Ishikawa (cell line): ENCODE data around the gene METTL2B.

Experiments
- CEBPB ChIP-seq: IDR thresholded peaks from 2 replicates; pipeline ENCODE4 v1.6.1; 2012
- CREB1 ChIP-seq: IDR thresholded peaks from 2 replicates; pipeline ENCODE4 v1.6.1; 2012; ENCODE audit warnings: low read depth
- EGR1 ChIP-seq: IDR thresholded peaks from 2 replicates; pipeline ENCODE4 v1.6.1; 2012
- EP300 ChIP-seq: IDR thresholded peaks from 2 replicates; pipeline ENCODE4 v1.6.1; 2012; ENCODE audit warnings: borderline replicate concordance
- FOXM1 ChIP-seq: IDR thresholded peaks from 2 replicates; pipeline ENCODE4 v1.6.1; 2012; ENCODE audit warnings: low read depth, borderline replicate concordance
- MAX ChIP-seq: IDR thresholded peaks from 2 replicates; pipeline ENCODE4 v1.6.1; 2012
- NFIC ChIP-seq: IDR thresholded peaks from 2 replicates; pipeline ENCODE4 v1.6.1; 2012
- RAD21 ChIP-seq: IDR thresholded peaks from 2 replicates; pipeline ENCODE4 v1.6.1; 2012; ENCODE audit warnings: low read depth
- REST ChIP-seq: IDR thresholded peaks from 2 replicates; pipeline ENCODE4 v1.6.1; 2012; ENCODE audit warnings: low read depth, mild to moderate bottlenecking
- TAF1 ChIP-seq: IDR thresholded peaks from 2 replicates; pipeline ENCODE4 v1.6.1; 2012; ENCODE audit warnings: low read depth, mild to moderate bottlenecking
- TCF12 ChIP-seq: IDR thresholded peaks from 2 replicates; pipeline ENCODE4 v1.6.1; 2012; ENCODE audit warnings: low read depth
- TEAD4 ChIP-seq: IDR thresholded peaks from 2 replicates; pipeline ENCODE4 v1.6.1; 2012
- USF1 ChIP-seq: IDR thresholded peaks from 2 replicates; pipeline ENCODE4 v1.6.1; 2012
- YY1 ChIP-seq: IDR thresholded peaks from 2 replicates; pipeline ENCODE4 v1.6.1; 2012; ENCODE audit warnings: low read depth
- ZBTB7A ChIP-seq: IDR thresholded peaks from 2 replicates; pipeline ENCODE4 v1.6.1; 2012; ENCODE audit warnings: low read depth

METTL2B gene

GRCh38 chr7:128446306-128446705, 30.2 kb upstream of the METTL2B start:
- TF ChIP-seq TCF12 (no peak), TAF1 (no peak), MAX (no peak), CEBPB (no peak), ZBTB7A (no peak), EGR1 (no peak), TEAD4 (no peak), FOXM1 (no peak), YY1 (no peak), REST (no peak), EP300 (no peak), CREB1 (no peak), RAD21 (no peak), USF1 (no peak), NFIC (no peak)

- TF ChIP-seq TEAD4 (no peak), CEBPB (no peak), CREB1 (no peak), EGR1 (no peak), REST (no peak), ZBTB7A (no peak), YY1 (no peak), NFIC (no peak), USF1 (no peak), MAX (no peak), RAD21 (no peak), TCF12 (no peak), FOXM1 (no peak)
Observed at GRCh38 chr7:128447941-128448564, 28.5 kb upstream of the METTL2B start.

- TF ChIP-seq TAF1 = no peak
Observed at GRCh38 chr7:128448751-128449302, 27.7 kb upstream of the METTL2B start.

- TF ChIP-seq TCF12 (no peak), YY1 (no peak), EP300 (no peak), EGR1 (no peak)
Observed at GRCh38 chr7:128450409-128450808, 26.1 kb upstream of the METTL2B start.

GRCh38 chr7:128450913-128451312, 25.6 kb upstream of the METTL2B start:
- no peak for TF ChIP-seq TCF12
- no peak for TF ChIP-seq EP300
- TF ChIP-seq REST = no peak
- no peak for TF ChIP-seq NFIC
- no peak for TF ChIP-seq MAX
- TF ChIP-seq TEAD4 = no peak
- TF ChIP-seq EGR1 = no peak
- TF ChIP-seq ZBTB7A = no peak
- no peak for TF ChIP-seq CEBPB
